ENCODE measurements around the gene RBMS1.

DNA sequence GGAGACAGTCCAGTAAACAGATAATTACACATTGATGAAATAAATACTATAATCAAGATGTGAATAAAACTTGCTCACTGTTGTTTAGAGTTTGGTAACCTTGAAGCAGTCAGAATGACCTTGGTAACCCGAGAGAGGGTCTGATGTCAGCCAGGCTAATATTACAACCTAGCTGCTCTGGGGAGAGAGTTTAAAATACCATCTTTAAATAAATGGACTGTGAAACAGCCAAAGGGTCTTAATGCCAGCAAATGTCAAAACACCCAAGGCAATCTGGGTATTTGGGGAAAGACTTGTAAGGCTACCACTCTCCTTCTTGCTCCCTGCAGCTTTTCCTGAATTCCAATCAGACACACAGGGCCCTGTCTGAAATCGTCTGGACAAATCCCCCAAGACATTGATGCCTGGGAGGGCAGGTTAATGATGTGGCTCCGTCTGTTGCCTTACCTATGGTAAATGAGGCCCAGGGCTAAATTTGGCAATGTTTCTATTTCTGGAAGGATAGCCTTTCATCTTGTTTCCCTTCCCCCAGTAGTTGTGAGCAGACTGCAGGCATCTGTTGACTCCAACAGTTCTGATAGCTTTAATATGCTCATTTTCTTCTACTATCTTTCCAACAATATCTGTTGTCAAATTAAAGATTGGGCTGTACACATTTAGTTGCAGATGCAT, 250.6 kb downstream of the RBMS1 start:
- TF ChIP-seq POLR2A (IDR thresholded peaks at IDR 0.05) (no peak), POLR2AphosphoS5 (IDR thresholded peaks at IDR 0.05) (no peak), EP300 (IDR thresholded peaks at IDR 0.05) (no peak)
- TF ChIP-seq, protein P1, sequence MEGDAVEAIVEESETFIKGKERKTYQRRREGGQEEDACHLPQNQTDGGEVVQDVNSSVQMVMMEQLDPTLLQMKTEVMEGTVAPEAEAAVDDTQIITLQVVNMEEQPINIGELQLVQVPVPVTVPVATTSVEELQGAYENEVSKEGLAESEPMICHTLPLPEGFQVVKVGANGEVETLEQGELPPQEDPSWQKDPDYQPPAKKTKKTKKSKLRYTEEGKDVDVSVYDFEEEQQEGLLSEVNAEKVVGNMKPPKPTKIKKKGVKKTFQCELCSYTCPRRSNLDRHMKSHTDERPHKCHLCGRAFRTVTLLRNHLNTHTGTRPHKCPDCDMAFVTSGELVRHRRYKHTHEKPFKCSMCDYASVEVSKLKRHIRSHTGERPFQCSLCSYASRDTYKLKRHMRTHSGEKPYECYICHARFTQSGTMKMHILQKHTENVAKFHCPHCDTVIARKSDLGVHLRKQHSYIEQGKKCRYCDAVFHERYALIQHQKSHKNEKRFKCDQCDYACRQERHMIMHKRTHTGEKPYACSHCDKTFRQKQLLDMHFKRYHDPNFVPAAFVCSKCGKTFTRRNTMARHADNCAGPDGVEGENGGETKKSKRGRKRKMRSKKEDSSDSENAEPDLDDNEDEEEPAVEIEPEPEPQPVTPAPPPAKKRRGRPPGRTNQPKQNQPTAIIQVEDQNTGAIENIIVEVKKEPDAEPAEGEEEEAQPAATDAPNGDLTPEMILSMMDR (IDR thresholded peaks at IDR 0.05), result no peak

Data from gastroesophageal sphincter (tissue), 3 donors.